T-helper 9 cell (primary cell): Measurements from ENCODE around the gene GLS.
A peak's percentile ranks its signal among the peaks of the same experiment; 100 is the strongest.

ENCODE experiments used
- DNase-seq: peaks from one replicate; pipeline ENCODE4 v3.0.0-alpha.2; 2020

Gene GLS

DNA sequence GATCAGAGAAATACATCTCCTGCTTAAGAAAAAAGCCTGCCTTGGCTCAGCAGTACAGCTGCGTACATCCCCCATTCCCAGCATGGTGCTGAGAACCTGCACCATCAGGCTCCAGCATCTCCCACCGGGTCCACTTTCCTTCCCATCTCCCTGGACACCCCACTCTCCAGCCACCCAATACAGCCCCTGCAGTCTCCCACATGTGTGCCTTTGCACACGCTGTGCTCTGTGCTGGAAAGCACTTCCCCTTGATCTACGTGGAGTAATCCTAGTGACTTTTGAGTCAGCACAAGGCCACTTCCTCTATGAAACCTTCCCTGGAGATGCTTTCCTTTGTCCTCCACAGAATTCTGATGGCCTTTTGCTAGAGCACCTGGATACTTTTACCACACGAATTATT is 116.3 kb downstream of the GLS start:
- DNase-seq: no peak

DNA sequence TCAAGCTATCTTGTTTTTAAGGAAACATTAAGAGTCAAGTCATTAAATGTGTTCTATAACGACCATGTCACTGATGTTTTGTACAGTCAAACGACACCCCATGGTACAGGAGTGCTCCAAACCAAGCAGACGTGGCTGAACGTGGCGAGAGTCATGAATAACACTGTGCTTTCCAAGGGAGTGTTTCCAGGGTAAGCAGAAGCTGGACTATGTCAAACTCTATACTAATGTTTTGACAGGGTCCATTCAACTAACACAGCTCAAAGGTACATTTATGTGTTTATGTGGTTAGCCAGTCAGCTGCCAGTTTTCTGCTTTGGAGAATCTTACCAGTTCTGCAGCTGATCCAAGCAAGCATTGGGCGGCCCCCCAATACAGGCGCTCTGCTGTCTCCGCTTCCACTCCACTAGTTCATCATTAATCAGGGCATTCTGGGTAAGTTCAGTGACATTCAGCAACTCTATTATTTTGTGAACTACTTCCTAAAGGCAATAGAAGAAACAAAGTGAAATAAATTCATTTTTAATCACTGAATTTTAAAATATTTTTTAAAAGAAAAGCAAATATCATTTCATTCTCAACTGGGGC is 117.0 kb downstream of the GLS start:
- DNase-seq: no peak

DNA sequence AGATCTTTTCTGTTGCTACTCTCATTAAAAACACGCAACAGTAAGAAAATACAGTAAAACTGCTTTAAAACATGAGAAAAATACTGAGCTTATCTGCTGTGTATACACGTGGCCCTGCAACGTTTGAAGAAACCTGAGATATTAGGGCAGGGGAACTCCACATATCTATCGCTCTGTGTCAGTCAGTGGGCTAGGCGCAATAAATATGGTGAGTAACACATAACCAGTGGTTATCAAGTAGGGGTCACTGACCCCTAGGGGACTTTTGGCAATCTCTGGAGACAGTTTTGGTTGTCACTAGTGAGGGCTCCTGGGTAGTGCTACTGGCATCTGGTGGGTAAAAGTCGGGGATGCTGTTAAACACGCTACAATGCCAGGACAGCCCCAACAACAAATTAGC is 118.4 kb downstream of the GLS start:
- DNase-seq: no peak

DNA sequence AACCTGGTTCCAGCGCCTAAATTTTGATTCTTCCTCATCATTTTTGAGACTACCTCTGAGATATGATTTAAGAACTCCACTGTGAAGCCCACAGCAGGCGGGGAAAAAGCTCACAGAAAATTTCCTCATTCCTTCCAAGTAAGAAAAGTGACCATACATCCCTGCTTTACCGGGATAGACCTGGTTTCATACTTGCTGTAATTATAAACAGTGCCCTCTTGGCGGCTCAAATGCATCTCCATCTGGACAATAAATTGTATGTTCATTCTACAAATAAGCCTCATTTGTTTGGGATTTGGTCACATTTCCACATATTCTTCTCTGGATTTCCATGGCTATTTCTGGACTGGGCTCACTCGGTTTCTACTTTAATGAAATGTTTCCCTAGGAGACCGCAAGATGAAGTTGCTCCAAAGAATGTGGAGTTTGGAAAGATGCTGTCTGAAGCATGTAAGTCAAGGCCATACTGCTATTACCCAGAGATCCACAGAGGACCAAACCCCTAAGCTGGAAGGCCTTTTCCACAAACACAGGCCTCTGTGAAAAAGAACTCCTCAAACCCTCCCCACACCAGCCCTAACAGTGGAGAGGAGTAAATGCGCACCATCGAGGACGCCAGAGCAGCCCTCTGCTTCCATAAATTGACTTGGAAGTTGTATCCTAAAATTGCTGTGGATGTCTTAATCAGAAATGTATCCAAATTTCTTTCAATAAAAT is 119.5 kb downstream of the GLS start:
- DNase-seq: no peak

DNA sequence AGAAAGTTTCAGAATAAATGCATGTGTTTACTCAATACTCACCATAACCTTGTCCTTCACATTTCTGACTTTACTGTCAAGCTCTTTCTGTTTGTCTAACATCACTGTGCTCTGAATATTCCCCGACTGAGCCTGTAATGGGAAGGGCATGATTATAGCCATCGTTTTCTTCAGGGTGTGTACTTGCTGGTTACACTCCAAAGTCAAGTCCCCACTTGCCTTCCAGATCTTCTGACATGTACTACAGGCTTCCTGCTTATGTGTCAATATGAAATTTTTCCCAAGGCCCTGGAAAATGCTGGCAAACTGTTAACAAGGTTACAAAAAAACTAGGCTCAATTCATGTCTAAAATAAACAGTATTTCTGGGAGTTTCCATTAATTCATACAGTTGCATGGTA is 120.4 kb downstream of the GLS start:
- DNase-seq: no peak

DNA sequence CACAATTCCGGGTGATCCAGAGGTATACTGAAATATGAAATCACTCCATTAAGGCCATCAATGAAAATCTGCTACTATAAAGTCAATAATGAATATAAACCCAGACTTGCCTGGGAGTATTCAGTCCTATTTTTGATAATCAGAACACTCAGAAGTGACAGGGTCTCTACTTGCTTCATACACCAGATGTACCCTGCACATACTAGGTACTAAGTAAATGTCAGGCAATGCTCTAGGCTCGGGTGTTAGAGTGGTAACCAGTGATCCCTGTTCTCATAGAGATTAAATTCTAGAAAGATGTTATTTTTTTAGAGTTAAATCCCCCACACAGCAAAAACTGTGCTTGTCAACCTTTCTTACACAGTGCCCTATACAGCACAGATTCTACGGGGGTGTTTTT is 121.0 kb downstream of the GLS start:
- DNase-seq: no peak

DNA sequence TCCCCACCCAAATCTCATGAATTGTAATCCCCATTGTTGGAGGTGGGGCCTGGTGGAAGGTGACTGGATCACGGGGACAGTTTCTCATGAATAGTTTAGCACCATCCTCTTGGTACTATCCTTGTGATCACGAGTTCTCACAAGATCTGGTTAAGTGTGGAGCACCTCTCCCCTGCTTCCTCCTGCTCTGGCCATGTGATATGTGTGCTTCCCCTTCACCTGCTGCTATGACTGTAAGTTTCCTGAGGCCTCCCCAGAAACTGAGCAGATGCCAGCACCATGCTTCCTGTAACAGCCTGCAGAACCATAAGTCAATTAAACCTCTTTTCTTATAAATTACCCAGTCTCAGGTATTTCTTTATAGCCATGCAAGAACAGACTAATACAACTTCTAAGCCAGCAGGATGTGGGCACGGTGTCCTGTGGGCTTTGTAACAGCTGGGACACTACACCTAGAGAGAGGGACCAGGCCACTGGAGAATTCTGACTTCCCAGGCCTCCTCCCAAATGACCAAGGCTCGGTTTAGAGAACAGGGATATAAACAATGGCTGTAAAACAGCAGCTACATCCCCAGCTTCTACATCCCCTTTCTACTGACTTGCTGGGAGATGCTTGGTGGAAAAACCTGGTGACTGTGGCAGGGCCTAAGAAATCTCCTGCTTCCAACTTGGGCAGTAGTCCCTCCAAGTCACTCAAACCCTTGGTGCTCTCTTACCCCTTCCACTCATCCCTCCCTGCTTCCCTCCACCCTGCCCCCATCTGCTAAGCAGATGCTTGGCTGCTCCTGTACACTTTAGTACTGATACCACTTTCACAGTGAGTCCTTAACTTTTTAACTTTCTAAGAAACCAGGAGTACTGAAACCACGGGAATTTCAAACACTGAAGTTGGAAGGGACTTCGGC is 123.0 kb downstream of the GLS start:
- DNase-seq: no peak

DNA sequence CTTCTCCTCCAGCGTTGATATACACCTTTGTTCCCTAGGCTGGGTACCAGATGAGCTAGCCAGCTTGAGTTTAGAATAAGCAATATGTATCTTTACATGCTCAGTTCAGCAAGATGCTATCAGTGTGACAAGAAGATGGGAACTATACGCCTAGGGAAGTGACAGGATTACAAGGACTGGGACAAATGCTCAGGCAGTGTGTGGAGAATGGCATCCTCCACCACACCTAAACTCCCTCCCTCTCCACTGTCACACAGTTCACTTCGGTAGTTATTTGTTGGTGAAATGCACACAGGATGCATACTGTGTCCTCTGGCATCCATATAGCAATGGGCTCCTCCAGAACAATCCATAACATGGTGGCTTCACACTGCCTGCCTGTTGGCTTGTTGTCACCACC is 125.7 kb downstream of the GLS start:
- DNase-seq: no peak

DNA sequence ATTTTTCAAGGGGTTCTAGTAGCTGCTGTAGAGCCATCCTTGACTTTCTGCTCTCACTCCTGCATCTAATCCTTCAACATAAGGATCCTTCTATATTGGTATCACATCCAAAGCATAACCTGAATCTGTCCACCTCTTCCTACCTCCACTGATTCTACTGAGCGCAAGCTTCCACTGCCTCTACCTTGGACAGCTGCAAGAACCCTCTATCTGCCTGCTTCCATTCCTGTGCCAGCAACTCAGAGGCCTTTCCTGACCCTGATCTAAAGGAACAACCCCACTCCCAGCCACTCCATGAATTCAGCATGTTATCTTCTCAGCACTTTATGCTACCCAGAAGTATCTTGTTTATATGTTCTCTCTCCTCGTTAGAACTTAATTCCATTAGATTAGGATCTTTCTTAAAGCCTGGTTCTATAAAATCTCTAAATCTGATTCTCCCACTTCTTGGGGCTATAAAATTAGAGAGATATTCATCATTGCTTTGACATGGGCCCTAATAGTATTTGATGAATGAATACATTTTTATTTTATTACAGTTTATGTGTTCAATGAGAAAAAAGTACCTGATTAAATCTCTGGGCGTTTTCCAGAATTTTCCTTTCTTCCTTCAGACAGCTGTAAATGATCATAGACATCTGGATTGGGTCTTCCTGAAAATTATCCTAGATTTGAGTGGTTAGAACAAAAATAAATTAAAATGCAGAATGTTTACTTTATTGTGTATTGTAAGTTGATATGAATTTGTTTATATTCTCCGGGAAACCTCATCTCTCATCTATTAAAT is 126.6 kb downstream of the GLS start:
- DNase-seq: no peak

DNA sequence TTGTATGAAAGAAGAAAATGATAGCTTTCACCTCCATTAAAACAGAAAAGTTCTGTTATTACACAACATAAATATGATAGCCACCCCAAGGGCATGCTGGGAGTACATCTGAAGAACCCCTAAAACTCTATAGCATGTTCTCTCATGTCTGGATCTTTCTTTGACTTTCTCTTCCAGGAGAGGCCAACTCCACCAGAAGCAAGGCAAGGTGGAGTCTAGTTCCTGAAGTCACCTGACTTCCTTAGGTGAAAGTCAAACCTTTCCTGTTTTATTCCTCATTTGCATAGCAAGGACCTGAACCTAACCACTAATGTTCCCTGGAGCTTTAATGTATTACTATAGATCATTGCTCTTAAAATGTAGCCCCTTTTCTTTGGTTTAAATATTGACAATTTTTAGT is 127.7 kb downstream of the GLS start:
- DNase-seq: no peak

DNA sequence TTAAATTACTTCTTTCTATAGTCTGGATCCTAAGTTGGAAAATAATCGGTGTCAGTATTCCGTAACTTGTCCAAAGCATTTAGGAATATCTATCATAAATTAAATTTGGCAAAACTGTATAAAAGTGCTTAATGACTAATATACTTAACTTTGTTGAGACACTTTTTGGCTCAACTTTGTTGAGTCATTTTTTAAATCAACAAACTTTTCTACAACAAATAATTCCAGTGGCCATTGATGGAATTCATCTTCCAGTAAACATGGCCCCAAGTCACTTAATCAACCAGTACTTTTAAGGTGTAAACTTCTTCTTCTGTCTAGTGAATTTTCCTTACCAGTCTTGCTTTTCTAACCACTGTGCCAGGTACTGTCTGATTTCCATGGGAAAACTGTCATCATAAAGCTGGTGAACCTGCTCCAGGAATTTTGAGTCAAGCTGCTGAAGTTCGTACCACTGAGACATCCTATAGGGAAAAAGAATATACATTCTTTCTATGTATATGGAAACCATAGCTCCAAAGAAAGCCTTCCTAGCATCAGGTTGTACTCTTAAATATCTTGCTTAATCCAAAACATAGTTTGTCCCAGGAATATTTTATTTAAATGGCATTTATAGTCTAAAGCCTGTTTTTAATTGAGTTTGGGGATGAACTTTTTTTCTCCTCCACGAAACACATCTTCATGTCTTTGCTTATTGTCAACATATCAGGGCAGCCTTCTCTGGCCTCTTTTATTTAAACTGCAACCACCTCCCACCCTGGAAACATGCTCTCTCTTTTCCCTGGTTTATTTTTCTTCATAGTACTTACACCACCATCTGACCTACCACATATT is 129.1 kb downstream of the GLS start:
- no peak for DNase-seq

DNA sequence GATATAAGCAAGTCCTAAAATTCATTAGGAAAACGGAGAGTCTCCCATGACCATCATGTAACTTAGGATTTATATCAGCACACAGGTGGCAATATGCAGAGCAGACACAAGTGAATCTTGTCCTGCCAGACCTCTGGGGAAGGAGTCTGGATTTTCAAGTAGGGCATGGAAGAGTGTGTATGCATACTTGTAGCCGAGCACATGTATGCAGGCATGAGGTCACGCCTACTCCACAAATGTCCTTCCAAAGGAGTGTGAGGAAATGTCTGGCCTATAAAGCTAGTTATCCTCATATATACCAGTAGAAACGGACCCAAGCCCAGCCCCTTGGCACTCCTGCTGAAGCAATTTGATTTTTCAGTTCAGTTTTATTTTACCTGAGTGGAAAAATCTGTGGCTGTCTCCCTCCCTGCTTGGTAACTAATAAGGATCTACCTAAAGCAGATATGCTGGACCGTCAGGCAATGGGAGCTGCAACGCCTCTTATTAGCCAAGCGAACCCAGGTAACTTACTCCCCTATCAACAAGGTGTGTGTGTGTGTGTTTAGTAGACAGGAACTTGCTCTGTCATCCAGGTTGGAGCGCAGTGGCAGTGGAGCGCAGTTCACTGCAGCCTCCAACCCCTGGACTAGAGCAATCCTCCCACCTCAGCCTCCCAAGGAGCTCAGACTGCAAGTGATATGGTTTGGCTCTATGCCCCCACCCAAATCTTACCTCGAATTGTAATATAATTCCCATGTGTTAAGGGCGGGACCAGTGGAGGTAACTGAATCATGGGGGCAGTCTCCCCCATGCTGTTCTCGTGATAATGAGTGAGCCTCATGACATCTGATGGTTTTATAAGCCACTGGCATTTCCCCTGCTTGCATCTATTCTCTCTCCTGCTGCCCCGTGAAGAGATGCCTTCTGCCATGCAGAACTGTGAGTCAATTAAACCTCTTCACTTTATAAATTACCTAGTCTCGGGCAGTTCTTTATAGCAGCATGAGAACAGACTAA is 130.6 kb downstream of the GLS start:
- DNase-seq: no peak

DNA sequence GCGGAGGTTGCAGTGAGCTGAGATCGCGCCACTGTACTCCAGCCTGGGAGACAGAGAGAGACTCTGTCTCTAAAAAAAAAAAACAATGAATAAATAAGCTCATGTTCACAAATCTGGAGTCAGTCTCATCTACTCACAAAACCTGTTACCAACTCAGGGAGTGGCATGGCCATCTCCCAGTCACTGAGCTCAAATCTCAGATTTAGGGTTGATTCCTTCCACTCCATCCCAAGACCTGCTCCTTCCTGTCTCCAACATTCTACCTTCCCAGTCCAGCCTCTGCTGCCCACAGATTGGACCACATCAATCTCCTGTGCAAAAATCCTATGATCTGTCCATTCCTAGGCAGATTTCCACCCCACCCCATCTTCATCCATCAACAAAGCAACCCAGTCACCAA is 131.7 kb downstream of the GLS start:
- DNase-seq: no peak

DNA sequence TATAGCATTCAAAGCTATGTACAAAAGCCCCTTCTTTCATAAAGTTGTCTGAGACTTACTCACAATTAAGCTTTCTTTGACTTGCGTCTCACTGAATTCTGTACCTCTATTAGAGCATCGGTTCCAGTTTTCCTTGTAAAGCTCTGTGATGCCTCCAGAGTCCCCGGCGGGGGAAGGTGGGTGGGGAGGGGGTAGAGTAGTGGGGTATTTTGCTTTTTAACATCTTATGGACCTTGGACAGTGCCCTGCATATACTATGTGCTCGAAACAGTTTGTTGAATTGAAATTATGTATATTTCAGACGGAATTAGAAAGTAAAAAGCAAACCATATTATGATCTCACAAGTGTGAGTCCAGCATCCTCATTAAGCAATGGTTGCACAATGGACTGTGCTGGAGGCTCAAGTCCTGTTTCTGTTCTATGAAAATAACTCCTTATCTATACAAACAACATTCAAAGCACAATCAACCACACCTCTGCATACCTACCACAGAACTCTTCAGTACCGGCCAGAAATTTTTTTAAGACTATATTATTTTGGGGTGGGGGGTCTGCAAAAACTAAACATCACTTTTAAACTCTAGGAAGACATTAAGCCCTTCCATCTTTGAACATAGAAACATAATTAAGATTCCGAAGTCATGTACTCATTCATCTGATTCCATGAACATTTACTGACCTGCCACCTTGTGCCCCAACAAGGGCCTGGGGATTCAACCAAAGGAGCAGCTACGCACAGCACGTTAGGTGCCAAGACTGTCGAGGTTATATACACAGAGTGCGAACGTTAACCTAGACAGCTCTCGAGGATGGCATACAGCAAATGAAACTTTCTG is 132.4 kb downstream of the GLS start:
- DNase-seq: no peak

DNA sequence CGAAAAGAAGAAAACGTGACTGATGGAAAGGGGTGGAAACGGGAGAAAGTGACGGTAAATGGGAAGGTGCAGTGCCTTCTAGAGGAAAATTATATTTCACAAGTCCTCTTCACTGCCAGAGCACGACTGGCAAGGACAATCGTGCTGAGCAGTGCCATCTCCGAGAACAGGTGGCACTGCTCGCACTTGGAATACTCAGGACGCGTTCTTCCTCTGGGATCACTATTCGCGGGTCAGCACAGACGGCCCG is 133.0 kb downstream of the GLS start:
- DNase-seq: no peak

DNA sequence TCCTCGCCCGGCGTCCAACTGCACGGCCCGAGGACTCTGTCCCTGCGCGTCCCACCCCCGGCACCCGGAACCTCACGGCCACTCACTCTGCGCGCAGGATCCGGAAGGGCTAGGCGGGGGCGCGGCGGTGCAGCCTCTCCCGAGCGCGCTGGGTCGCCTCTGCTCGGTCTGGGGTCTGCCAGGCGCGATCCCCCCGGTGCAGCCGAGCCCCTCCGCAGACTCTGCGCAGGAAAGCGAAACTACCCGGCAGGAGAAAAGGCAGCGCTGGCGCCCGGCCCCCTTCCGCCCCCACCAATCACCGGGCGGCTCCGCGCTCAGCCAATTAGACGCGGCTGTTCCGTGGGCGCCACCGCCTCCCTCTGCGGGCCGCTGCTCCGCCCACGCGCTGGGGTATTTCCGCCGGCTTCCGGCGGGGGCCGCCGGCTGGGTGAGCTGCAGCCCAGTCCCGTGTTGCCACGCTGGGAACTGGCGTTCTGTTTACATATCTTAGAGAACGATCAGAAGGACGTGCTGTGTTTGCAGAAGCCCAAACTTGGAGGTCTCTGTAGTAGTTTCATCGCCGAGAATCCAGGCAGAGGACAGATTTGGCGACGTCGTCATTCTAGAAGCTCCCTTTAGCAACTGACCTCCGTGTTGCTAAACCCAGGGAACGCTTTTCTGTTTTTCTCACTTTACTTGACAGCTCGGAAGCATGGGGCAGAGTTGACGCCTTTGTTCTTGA is 133.5 kb downstream of the GLS start, which contains the start of gene STAT1:
Gene STAT1 (minus strand): TSS at position 240 of the 721 bp plus-strand sequence. CDS start 4,168 bp downstream, outside the sequence.
- peak; percentile 95 for DNase-seq

DNA sequence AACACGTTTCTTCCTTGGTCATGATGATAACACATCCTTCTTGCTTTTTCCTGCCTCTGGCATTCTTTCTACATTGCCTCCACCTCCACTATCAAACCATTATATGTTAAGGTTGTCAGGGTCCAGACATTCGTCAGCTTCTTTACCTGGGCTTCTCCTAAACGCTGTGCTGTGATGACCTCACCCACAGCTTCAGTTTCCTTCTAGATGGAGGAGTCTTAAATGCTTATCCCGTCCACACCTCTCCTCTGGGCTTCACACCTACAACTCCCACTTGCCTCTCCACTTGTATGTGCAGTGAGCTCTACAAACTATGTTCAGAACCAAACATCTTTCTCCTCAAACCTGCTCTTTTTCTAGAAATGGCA is 134.0 kb downstream of the GLS start:
- no peak for DNase-seq
